ENCODE data around the gene ESRRA.

- TF ChIP-seq, protein P1, sequence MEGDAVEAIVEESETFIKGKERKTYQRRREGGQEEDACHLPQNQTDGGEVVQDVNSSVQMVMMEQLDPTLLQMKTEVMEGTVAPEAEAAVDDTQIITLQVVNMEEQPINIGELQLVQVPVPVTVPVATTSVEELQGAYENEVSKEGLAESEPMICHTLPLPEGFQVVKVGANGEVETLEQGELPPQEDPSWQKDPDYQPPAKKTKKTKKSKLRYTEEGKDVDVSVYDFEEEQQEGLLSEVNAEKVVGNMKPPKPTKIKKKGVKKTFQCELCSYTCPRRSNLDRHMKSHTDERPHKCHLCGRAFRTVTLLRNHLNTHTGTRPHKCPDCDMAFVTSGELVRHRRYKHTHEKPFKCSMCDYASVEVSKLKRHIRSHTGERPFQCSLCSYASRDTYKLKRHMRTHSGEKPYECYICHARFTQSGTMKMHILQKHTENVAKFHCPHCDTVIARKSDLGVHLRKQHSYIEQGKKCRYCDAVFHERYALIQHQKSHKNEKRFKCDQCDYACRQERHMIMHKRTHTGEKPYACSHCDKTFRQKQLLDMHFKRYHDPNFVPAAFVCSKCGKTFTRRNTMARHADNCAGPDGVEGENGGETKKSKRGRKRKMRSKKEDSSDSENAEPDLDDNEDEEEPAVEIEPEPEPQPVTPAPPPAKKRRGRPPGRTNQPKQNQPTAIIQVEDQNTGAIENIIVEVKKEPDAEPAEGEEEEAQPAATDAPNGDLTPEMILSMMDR (conservative IDR thresholded peaks at IDR 0.05; ENCODE audit: low read length) = no peak
- TF ChIP-seq EZH2phosphoT487 (IDR thresholded peaks at IDR 0.05; ENCODE audit: borderline replicate concordance, low read depth, low read length) = no peak
Observed at GRCh38 chr11:64286801-64287159, 18.5 kb upstream of the ESRRA start.

All from OCI-LY7 (cell line).